Loucy (cell line): ENCODE data around the gene CCDC8.

Source experiments
- H2AFZ ChIP-seq: fragments of 200-600 bp; sonication (generic); 2 replicates; pipeline ENCODE4 v1.6.0; 2016; ENCODE audit warnings: antibody characterized with exemption, mild to moderate bottlenecking, low read length, moderate library complexity
- H3F3A ChIP-seq: fragments of 200-600 bp; 2 replicates; pipeline ENCODE4 v1.6.0; 2016; ENCODE audit warnings: antibody characterized with exemption, low read depth, mild to moderate bottlenecking
- H3K27me3 ChIP-seq: fragments of 200-600 bp; sonication (generic); 2 replicates; pipeline ENCODE4 v1.6.1; 2014; ENCODE audit warnings: low read length, mild to moderate bottlenecking; ENCODE audit not compliant: insufficient read depth, poor library complexity, severe bottlenecking
- H3K36me3 ChIP-seq: fragments of 200-600 bp; sonication (generic); 2 replicates; pipeline ENCODE4 v1.6.1; 2016; ENCODE audit warnings: low read length; ENCODE audit not compliant: insufficient read depth
- H3K4me1 ChIP-seq: fragments of 200-600 bp; sonication (generic); 2 replicates; pipeline ENCODE4 v1.5.1; 2014; ENCODE audit warnings: low read length, mild to moderate bottlenecking; ENCODE audit not compliant: insufficient read depth, poor library complexity, severe bottlenecking
- H3K4me2 ChIP-seq: fragments of 200-600 bp; sonication (generic); 2 replicates; pipeline ENCODE4 v1.6.0; 2014; ENCODE audit warnings: antibody characterized with exemption, low read length, low read depth, mild to moderate bottlenecking; ENCODE audit not compliant: poor library complexity, severe bottlenecking
- H3K4me3 ChIP-seq: fragments of 200-600 bp; sonication (generic); 2 replicates; pipeline ENCODE4 v1.5.1; 2014; ENCODE audit warnings: low read length, mild to moderate bottlenecking, mixed read lengths; ENCODE audit not compliant: poor library complexity, severe bottlenecking
- H3K79me2 ChIP-seq: fragments of 200-600 bp; sonication (generic); 2 replicates; pipeline ENCODE4 v1.6.1; 2014; ENCODE audit warnings: low read length; ENCODE audit not compliant: insufficient read depth
- H3K9ac ChIP-seq: fragments of 200-600 bp; sonication (generic); 2 replicates; pipeline ENCODE4 v1.6.0; 2014; ENCODE audit warnings: mild to moderate bottlenecking, low read depth, low read length, moderate library complexity; ENCODE audit not compliant: poor library complexity, severe bottlenecking
- H3K9me2 ChIP-seq: fragments of 200-600 bp; sonication (generic); replicated peaks from 2 replicates; pipeline ENCODE4 v1.6.1; 2016; ENCODE audit warnings: low read depth, low read length, mixed read lengths
- H3K9me3 ChIP-seq: fragments of 200-600 bp; sonication (generic); 2 replicates; pipeline ENCODE4 v1.6.1; 2014; ENCODE audit warnings: mild to moderate bottlenecking, antibody characterized with exemption, low read length, low read depth; ENCODE audit not compliant: insufficient read depth
- H4K20me1 ChIP-seq: fragments of 200-600 bp; sonication (generic); 2 replicates; pipeline ENCODE4 v1.6.0; 2014; ENCODE audit warnings: antibody characterized with exemption, low read length, mild to moderate bottlenecking; ENCODE audit not compliant: insufficient read depth, poor library complexity, severe bottlenecking
- CTCF ChIP-seq: fragments of 200-600 bp; sonication (generic); conservative IDR thresholded peaks from 2 replicates; pipeline ENCODE4 v1.5.1; 2014; ENCODE audit warnings: mild to moderate bottlenecking, antibody characterized with exemption, low read length
- EZH2phosphoT487 ChIP-seq: fragments of 200-600 bp; IDR thresholded peaks from 2 replicates; pipeline ENCODE4 v1.6.1; 2018; ENCODE audit warnings: antibody characterized with exemption, mild to moderate bottlenecking, moderate library complexity, borderline replicate concordance

The CCDC8 gene

GRCh38 chr19:46383846-46384245 is 29.5 kb downstream of the CCDC8 start:
- Histone ChIP-seq H4K20me1 (no peaks in the 10 kb centered on the region), H3K4me1 (no peaks in the 10 kb centered on the region), H3K79me2 (no peaks in the 10 kb centered on the region), H2AFZ (no peak overlapping the region), H3F3A (no peaks in the 10 kb centered on the region), H3K9me2 (no peaks in the 10 kb centered on the region), H3K27me3 (no peaks in the 10 kb centered on the region), H3K9me3 (no peaks in the 10 kb centered on the region), H3K36me3 (peaks cover 95% of the 10 kb centered on the region; the same call in 1 of the 2 replicates), H3K4me3 (no peak overlapping the region), H3K4me2 (no peak overlapping the region), H3K9ac (no peak overlapping the region)
- TF ChIP-seq CTCF (no peak), EZH2phosphoT487 (no peak)

GRCh38 chr19:46383171-46383815 is 30.1 kb downstream of the CCDC8 start:
- H3K4me2 ChIP-seq, result no peak overlapping the region
- H3K79me2 ChIP-seq, result no peaks in the 10 kb centered on the region
- H3K36me3 ChIP-seq, result peaks cover 95% of the 10 kb centered on the region; the same call in 1 of the 2 replicates
- H3K9ac ChIP-seq, result no peak overlapping the region
- H3K27me3 ChIP-seq, result no peaks in the 10 kb centered on the region
- no peak overlapping the region for H3K4me3 ChIP-seq
- no peaks in the 10 kb centered on the region for H4K20me1 ChIP-seq
- TF ChIP-seq EZH2phosphoT487 (no peak), CTCF (no peak)
- H3K9me3 ChIP-seq, result no peaks in the 10 kb centered on the region
- no peaks in the 10 kb centered on the region for H3K4me1 ChIP-seq
- H3F3A ChIP-seq, result no peaks in the 10 kb centered on the region
- H2AFZ ChIP-seq, result no peak overlapping the region
- H3K9me2 ChIP-seq, result no peaks in the 10 kb centered on the region

GRCh38 chr19:46381756-46382345 is 31.5 kb downstream of the CCDC8 start:
- Histone ChIP-seq H3K79me2 (no peaks in the 10 kb centered on the region), H3K27me3 (no peaks in the 10 kb centered on the region), H3F3A (no peaks in the 10 kb centered on the region), H3K4me3 (no peak overlapping the region), H3K9me3 (no peaks in the 10 kb centered on the region), H2AFZ (no peak overlapping the region), H3K9me2 (no peaks in the 10 kb centered on the region), H3K4me1 (no peaks in the 10 kb centered on the region), H3K4me2 (no peak overlapping the region), H4K20me1 (no peaks in the 10 kb centered on the region), H3K36me3 (peaks cover 96% of the 10 kb centered on the region; the same call in 1 of the 2 replicates), H3K9ac (no peak overlapping the region)
- TF ChIP-seq EZH2phosphoT487 (no peak), CTCF (no peak)
